GM18520 (cell line): ENCODE results near the gene FMNL1.

ENCODE experiments used
- ATAC-seq: cut with Tn5 transposase; IDR thresholded peaks from one replicate; pipeline ENCODE4 v1.9.1; 2021; ENCODE audit not compliant: unreplicated experiment

FMNL1 gene

GRCh38 chr17:45296833-45297124, 75.1 kb downstream of the FMNL1 start:
- ATAC-seq = no peak
